Spleen (tissue), 11 donors: Measurements from ENCODE around the gene SPATA2. TPM values are rescaled to one million over a fixed set of nuclear protein-coding genes. Genes with fewer than 3 reads are reported as not detected.

Source experiments
- DNase-seq: peaks from one replicate; pipeline ENCODE4 v3.0.0-alpha.2; 2020
- H3K27ac ChIP-seq, 8 donors: fragments of 200-600 bp; sonication (generic) in 7 of 8; 1 replicate in 4 of 8; 2 replicates in 4 of 8; pipeline versions ENCODE4 v1.5.0 to v1.8.0; 2016 to 2021; ENCODE audit warnings: inconsistent platforms in 4 of 8, mild to moderate bottlenecking in 4 of 8, moderate library complexity in 1 of 8
- H3K27me3 ChIP-seq, 7 donors: fragments of 200-600 bp; sonication (generic) in 6 of 7; replicated peaks in 1 of 7; 1 replicate in 4 of 7; 2 replicates in 3 of 7; pipeline versions ENCODE4 v1.5.0 to v1.8.0; 2016 to 2021; ENCODE audit warnings: inconsistent platforms in 3 of 7, mild to moderate bottlenecking in 1 of 7
- H3K36me3 ChIP-seq, 6 donors: fragments of 200-600 bp; sonication (generic) in 5 of 6; 1 replicate in 4 of 6; 2 replicates in 2 of 6; pipeline versions ENCODE4 v1.5.0 to v1.8.0; 2016 to 2021; ENCODE audit warnings: inconsistent platforms in 2 of 6
- H3K4me1 ChIP-seq, 6 donors: fragments of 200-600 bp; sonication (generic) in 5 of 6; 1 replicate in 3 of 6; 2 replicates in 3 of 6; pipeline versions ENCODE4 v1.5.0 to v1.8.0; 2016 to 2021; ENCODE audit warnings: inconsistent platforms in 3 of 6
- H3K4me3 ChIP-seq, 8 donors: fragments of 200-600 bp; sonication (generic) in 7 of 8; 1 replicate in 4 of 8; 2 replicates in 4 of 8; pipeline versions ENCODE4 v1.5.0 to v1.8.0; 2016 to 2021; ENCODE audit warnings: inconsistent platforms in 4 of 8, mild to moderate bottlenecking in 4 of 8, moderate library complexity in 2 of 8
- H3K9me3 ChIP-seq, 8 donors: fragments of 200-600 bp; sonication (generic) in 7 of 8; 1 replicate in 4 of 8; 2 replicates in 4 of 8; pipeline versions ENCODE4 v1.5.0 to v1.8.0; 2016 to 2021; ENCODE audit warnings: inconsistent platforms in 4 of 8
- POLR2A ChIP-seq, 3 donors: fragments of 450-650 bp; IDR thresholded peaks; one replicate each; pipeline ENCODE4 v1.5.1; 2017; ENCODE audit warnings: antibody characterized with exemption in 3 of 3, mild to moderate bottlenecking in 1 of 3
- POLR2AphosphoS5 ChIP-seq, 3 donors: sonication (generic); formaldehyde crosslinking; IDR thresholded peaks; one replicate each; pipeline ENCODE4 v1.5.1; 2017; ENCODE audit warnings: antibody characterized with exemption in 3 of 3
- WGBS, 5 donors: extraction: QIAGEN DNeasy Blood & Tissue Kit in 3 of 5; methylation state at CpG; one replicate each; pipeline versions ENCODE4 v1.1.5 to v1.1.7; 2013 to 2018; 5-methylcytosine and 5-hydroxymethylcytosine counted together
- intact Hi-C: fragments of 100-400 bp; cut with DNase I; formaldehyde crosslinking; loops from one replicate; pipeline ENCODE4 v1.15.0; 2023; ENCODE audit warnings: low total_unique reads
- polyA plus RNA-seq, 3 donors: library from polyadenylated mRNA; stranded (reverse); fragments of 200-250 nt; gene quantifications; one replicate each; pipeline ENCODE4 v1.2.1, GENCODE V29; 2013
- total RNA-seq, 7 donors: library from RNA; depleted of rRNA in 3 of 7; stranded (reverse); fragments of >200 nt in 3 of 7; fragmentation: NEBNext Ultra II Directional in 4 of 7; extraction: Animal tissue kit (Norgen Biotek cat#: 25700) in 4 of 7; gene quantifications; one replicate each; pipeline versions ENCODE4 v1.1.0 to v1.2.1, GENCODE V29; 2016 to 2021
- TF ChIP-seq, protein P1 (sequence below), 11 experiments: fragments of 200-600 bp in 7 of 11; fragments of 450-650 bp in 4 of 11; sonication (generic) in 4 of 11; IDR thresholded peaks in 8 of 11; conservative IDR thresholded peaks in 3 of 11; 1 replicate in 7 of 11; 2 replicates in 4 of 11; pipeline versions ENCODE4 v1.4.0 to v1.8.0; 2016 to 2021; ENCODE audit warnings: antibody characterized with exemption in 11 of 11, inconsistent platforms in 4 of 11, mild to moderate bottlenecking in 1 of 11
- donor health status: healthy with polysubstance abuse.
- donor health status: DM: no; HTN: no; CAD: no; lungs with moderate emphysema.
- donor health status: DM: no; HTN: no; CAD: no.
- donor health status: Bipolar disorder and iron deficiency.
- donor health status: healthy.
- donor health status: DM: no; HTN: no; CAD: no.
- donor health status: DM: yes; HTN: yes; CAD: no.

Gene SPATA2
- total and polyA plus RNA-seq, 10 donors = 2.9 to 33.2 (median 13.7) TPM

DNA sequence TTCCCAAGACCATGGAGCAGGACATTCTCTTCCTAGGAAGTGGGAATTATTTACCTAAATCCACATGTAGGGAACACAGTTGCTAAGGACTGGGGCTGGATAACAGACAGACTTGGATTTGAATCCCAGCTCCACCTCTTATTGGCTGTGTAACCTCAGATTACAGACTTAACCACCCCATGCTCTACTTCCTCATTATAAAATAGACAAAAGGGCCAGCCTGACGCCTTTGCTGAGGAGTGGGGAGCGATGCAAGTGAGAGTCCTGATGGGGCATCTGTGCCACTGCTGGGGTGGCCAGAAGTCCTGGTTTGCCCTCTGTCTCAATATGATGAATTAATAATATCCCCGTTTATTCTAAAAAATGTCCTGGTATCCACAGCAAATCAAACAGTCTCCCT, 46.8 kb downstream of the SPATA2 start:
- Histone ChIP-seq H3K4me1 (peaks cover 0 to 16% (median 0%) of the 10 kb centered on the region in 6 donors), H3K27me3 (no peaks in the 10 kb centered on the region), H3K27ac (no peak overlapping the region), H3K4me3 (no peak overlapping the region), H3K9me3 (no peaks in the 10 kb centered on the region), H3K36me3 (peaks cover 0 to 100% (median 44%) of the 10 kb centered on the region in 6 donors)
- WGBS, 5 donors = 70 to 85% (median 76%) methylated on average over 3 of the region's 3 CpGs
- intact Hi-C loops = no loop called here
- peak; percentile 32 for DNase-seq
- TF ChIP-seq, protein P1, sequence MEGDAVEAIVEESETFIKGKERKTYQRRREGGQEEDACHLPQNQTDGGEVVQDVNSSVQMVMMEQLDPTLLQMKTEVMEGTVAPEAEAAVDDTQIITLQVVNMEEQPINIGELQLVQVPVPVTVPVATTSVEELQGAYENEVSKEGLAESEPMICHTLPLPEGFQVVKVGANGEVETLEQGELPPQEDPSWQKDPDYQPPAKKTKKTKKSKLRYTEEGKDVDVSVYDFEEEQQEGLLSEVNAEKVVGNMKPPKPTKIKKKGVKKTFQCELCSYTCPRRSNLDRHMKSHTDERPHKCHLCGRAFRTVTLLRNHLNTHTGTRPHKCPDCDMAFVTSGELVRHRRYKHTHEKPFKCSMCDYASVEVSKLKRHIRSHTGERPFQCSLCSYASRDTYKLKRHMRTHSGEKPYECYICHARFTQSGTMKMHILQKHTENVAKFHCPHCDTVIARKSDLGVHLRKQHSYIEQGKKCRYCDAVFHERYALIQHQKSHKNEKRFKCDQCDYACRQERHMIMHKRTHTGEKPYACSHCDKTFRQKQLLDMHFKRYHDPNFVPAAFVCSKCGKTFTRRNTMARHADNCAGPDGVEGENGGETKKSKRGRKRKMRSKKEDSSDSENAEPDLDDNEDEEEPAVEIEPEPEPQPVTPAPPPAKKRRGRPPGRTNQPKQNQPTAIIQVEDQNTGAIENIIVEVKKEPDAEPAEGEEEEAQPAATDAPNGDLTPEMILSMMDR (IDR thresholded peaks at IDR 0.05 in 8 of 11, conservative IDR thresholded peaks at IDR 0.05 in 3 of 11) = no peak
- TF ChIP-seq POLR2AphosphoS5 (IDR thresholded peaks at IDR 0.05) (no peak), POLR2A (IDR thresholded peaks at IDR 0.05) (no peak)

- peaks cover 0 to 22% (median 3%) of the 10 kb centered on the region in 6 donors for H3K4me1 ChIP-seq
- DNase-seq = no peak
- intact Hi-C loops = no loop called here
- H3K9me3 ChIP-seq = no peaks in the 10 kb centered on the region
- no peaks in the 10 kb centered on the region for H3K27me3 ChIP-seq
- H3K36me3 ChIP-seq = peaks cover 0 to 100% (median 50%) of the 10 kb centered on the region in 6 donors
- H3K4me3 ChIP-seq = no peak overlapping the region
- WGBS, 5 donors = 65 to 89% (median 81%) methylated on average over 9 of the region's 9 CpGs
- H3K27ac ChIP-seq = no peak overlapping the region
- TF ChIP-seq POLR2AphosphoS5 (IDR thresholded peaks at IDR 0.05) = no peak
- TF ChIP-seq POLR2A (IDR thresholded peaks at IDR 0.05) = no peak
- TF ChIP-seq, protein P1 (IDR thresholded peaks at IDR 0.05 in 8 of 11, conservative IDR thresholded peaks at IDR 0.05 in 3 of 11) = no peak
These were observed 47.7 kb downstream of the SPATA2 start for GRCh38 chr20:49867453-49868215.

DNA sequence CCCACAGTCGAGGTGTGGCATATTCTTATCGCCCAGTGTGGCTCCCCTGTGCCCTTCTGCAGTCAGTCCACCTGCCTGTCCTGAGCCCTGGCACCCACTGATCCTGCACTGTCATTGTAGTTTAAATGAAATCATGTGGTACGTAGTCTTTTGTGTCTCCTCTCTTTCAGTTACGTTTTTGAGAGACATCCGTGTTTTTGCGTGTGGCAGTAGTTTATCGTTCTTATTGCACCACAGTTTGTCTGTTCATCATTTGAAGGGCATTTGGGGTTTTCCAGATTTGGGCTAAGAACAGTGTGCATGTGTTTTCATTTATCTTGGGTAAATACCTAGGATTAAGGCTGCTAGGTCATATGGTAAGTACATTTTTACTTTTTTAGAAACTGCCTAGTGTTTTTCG, 49.3 kb downstream of the SPATA2 start:
- Histone ChIP-seq H3K27ac (peak overlapping the region in 6 of 8 donors; percentile 7 to 71 (median 34)), H3K4me3 (no peak overlapping the region), H3K4me1 (peaks cover 0 to 22% (median 3%) of the 10 kb centered on the region in 6 donors), H3K27me3 (no peaks in the 10 kb centered on the region), H3K36me3 (peaks cover 0 to 100% (median 40%) of the 10 kb centered on the region in 6 donors), H3K9me3 (no peaks in the 10 kb centered on the region)
- no peak for DNase-seq
- TF ChIP-seq POLR2A (IDR thresholded peaks at IDR 0.05) (no peak), POLR2AphosphoS5 (IDR thresholded peaks at IDR 0.05) (no peak)
- TF ChIP-seq, protein P1 (IDR thresholded peaks at IDR 0.05 in 8 of 11, conservative IDR thresholded peaks at IDR 0.05 in 3 of 11) = no peak
- intact Hi-C loops = no loop called here
- 75 to 89% (median 78%) methylated on average over 8 of the region's 8 CpGs for WGBS, 5 donors

DNA sequence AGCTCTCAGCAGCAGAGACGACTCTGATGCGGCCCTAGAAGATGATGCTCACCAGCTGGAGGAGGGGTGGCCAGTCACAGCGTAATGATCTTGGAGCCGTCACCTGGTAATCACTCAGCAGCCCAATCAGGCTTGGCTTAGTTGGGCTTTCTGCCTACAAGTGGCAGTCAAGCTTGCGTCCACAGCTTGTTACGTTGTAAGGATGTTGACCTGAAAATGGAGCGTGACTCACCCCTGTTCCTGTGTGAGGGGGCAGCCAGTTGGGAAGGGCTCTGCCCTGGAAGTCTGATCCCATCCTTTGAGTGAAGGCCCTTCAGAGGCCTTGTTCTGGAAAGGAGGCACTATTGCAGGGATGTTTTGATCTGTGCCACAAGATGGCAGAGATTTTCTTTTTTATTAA, 49.8 kb downstream of the SPATA2 start:
- no peak overlapping the region for H3K4me3 ChIP-seq

More for the DNA sequence above, 49.8 kb downstream of the SPATA2 start:
- WGBS, 5 donors = 65 to 93% (median 80%) methylated on average over 5 to 7 of the region's 7 CpGs
- Histone ChIP-seq H3K27ac (peak overlapping the region in 6 of 8 donors; percentile 7 to 71 (median 34)), H3K27me3 (no peaks in the 10 kb centered on the region), H3K36me3 (peaks cover 0 to 100% (median 43%) of the 10 kb centered on the region in 6 donors), H3K9me3 (no peaks in the 10 kb centered on the region), H3K4me1 (peaks cover 0 to 22% (median 3%) of the 10 kb centered on the region in 6 donors)
- intact Hi-C loops = no loop called here
- DNase-seq = no peak
- peak in 1 of 3 donors; percentile 66 for TF ChIP-seq POLR2AphosphoS5 (IDR thresholded peaks at IDR 0.05)
- TF ChIP-seq, protein P1 (IDR thresholded peaks at IDR 0.05 in 8 of 11, conservative IDR thresholded peaks at IDR 0.05 in 3 of 11) = no peak
